NCI-H69 (cell line): ENCODE data around the gene PSAT1.

Experiments
- DNase-seq: peaks from one replicate; lab custom pipeline; 2025; lab: John Stamatoyannopoulos, UW

PSAT1 gene

GRCh38 chr9:78292716-78293497 lies 4.0 kb upstream of the PSAT1 start:
- DNase-seq: peak; percentile 7

- DNase-seq: peak; percentile 21
Measured at GRCh38 chr9:78294290-78295176, 2.4 kb upstream of the PSAT1 start.

GRCh38 chr9:78295177-78295575 lies 1.7 kb upstream of the PSAT1 start:
- DNase-seq: no peak

- peak; percentile 39 for DNase-seq
Measured at GRCh38 chr9:78295731-78296130, 1.2 kb upstream of the PSAT1 start.

- DNase-seq: peak; percentile 87
Measured at GRCh38 chr9:78296201-78296892, 578 bp upstream of the PSAT1 start.

GRCh38 chr9:78297672-78297961 lies 692 bp downstream of the PSAT1 start:
- DNase-seq: no peak

GRCh38 chr9:78298046-78298765 lies 1.3 kb downstream of the PSAT1 start:
- peak; percentile 59 for DNase-seq

- DNase-seq: no peak
Measured at GRCh38 chr9:78300209-78300608, 3.3 kb downstream of the PSAT1 start.

- DNase-seq: no peak
Measured at GRCh38 chr9:78301466-78301865, 4.5 kb downstream of the PSAT1 start.

- no peak for DNase-seq
Measured at GRCh38 chr9:78303377-78304062, 6.6 kb downstream of the PSAT1 start.

GRCh38 chr9:78304357-78304756 lies 7.4 kb downstream of the PSAT1 start:
- no peak for DNase-seq

GRCh38 chr9:78306222-78307076 lies 9.5 kb downstream of the PSAT1 start:
- DNase-seq: no peak

GRCh38 chr9:78307360-78307759 lies 10.4 kb downstream of the PSAT1 start:
- DNase-seq: no peak

- DNase-seq: no peak
Measured at GRCh38 chr9:78309066-78309465, 12.1 kb downstream of the PSAT1 start.

- no peak for DNase-seq
Measured at GRCh38 chr9:78311075-78311474, 14.2 kb downstream of the PSAT1 start.

- DNase-seq: no peak
Measured at GRCh38 chr9:78311886-78312524, 15.1 kb downstream of the PSAT1 start.

- no peak for DNase-seq
Measured at GRCh38 chr9:78314550-78314949, 17.6 kb downstream of the PSAT1 start.

- DNase-seq: peak; percentile 35
Measured at GRCh38 chr9:78314953-78315870, 18.3 kb downstream of the PSAT1 start.
